ENCODE results near the gene ZDHHC11B.
"Not testable (repeated sequence)": the region's sequence is repeated elsewhere in the genome, so short reads cannot be mapped to it uniquely, and the experiment has no call there.

The ZDHHC11B gene

GRCh38 chr5:684751-685216 is 99.7 kb downstream of the ZDHHC11B start:
- Histone ChIP-seq H3K4me3 (ENCODE audit: low read length in 2 of 2) (no peak overlapping the region), H3K9me3 (replicated peaks in 1 of 2; ENCODE audit: control insufficient read depth in 2 of 2, insufficient read depth in 1 of 2, low read depth in 1 of 2, low read length in 2 of 2) (no peaks in the 10 kb centered on the region), H3K27me3 (ENCODE audit: control insufficient read depth in 3 of 3, insufficient read depth in 3 of 3, low read depth in 1 of 3, low read length in 3 of 3) (no peaks in the 10 kb centered on the region), H2BK12ac (ENCODE audit: low read length) (no peak overlapping the region), H3K27ac (replicated peaks; ENCODE audit: low read length) (no peak overlapping the region), H3K9ac (ENCODE audit: low read depth, low read length, poor library complexity) (no peak overlapping the region), H2BK15ac (ENCODE audit: low read length) (no peak overlapping the region), H4K8ac (ENCODE audit: low read depth, low read length) (no peak overlapping the region), H3K4me1 (ENCODE audit: control insufficient read depth in 2 of 2, insufficient read depth in 1 of 2, low read depth in 1 of 2, low read length in 2 of 2) (no peaks in the 10 kb centered on the region), H2AFZ (ENCODE audit: low read length) (no peak overlapping the region), H3K4ac (ENCODE audit: low read length) (no peak overlapping the region), H3K14ac (ENCODE audit: low read length) (no peak overlapping the region), H4K91ac (ENCODE audit: low read depth, low read length, poor library complexity) (no peak overlapping the region), H2BK120ac (ENCODE audit: low read depth, low read length) (peak overlapping the region; percentile 72), H3K23ac (ENCODE audit: low read depth, low read length, poor library complexity) (peak overlapping the region; percentile 73), H3K36me3 (replicated peaks in 1 of 2; ENCODE audit: control insufficient read depth in 2 of 2, insufficient read depth in 2 of 2, low read length in 2 of 2) (no peaks in the 10 kb centered on the region), H3K18ac (ENCODE audit: low read length) (no peak overlapping the region), H2BK5ac (ENCODE audit: low read length) (peak overlapping the region; percentile 39), H2AK5ac (ENCODE audit: low read depth, low read length) (no peak overlapping the region), H3K4me2 (ENCODE audit: insufficient read depth, low read length, poor library complexity, severe bottlenecking) (no peak overlapping the region), H3K79me1 (ENCODE audit: low read depth, low read length) (no peaks in the 10 kb centered on the region)
- no peak for DNase-seq (ENCODE audit: low spot score)
- no CpG with 5 or more reads among the region's 17 CpGs for WGBS, 2 donors (ENCODE audit: extremely low coverage in 2 of 2, insufficient read length in 2 of 2, insufficient replicate concordance in 1 of 2)

GRCh38 chr5:683551-684481 is 100.7 kb downstream of the ZDHHC11B start:
- Histone ChIP-seq H2AK5ac (ENCODE audit: low read depth, low read length) (peak overlapping the region; percentile 46), H2BK120ac (ENCODE audit: low read depth, low read length) (no peak overlapping the region), H4K8ac (ENCODE audit: low read depth, low read length) (no peak overlapping the region), H3K4me2 (ENCODE audit: insufficient read depth, low read length, poor library complexity, severe bottlenecking) (no peak overlapping the region), H3K23ac (ENCODE audit: low read depth, low read length, poor library complexity) (no peak overlapping the region), H3K27ac (replicated peaks; ENCODE audit: low read length) (no peak overlapping the region), H3K4me1 (ENCODE audit: control insufficient read depth in 2 of 2, insufficient read depth in 1 of 2, low read depth in 1 of 2, low read length in 2 of 2) (peaks cover 0 to 1% of the 10 kb centered on the region in 2 donors), H3K4ac (ENCODE audit: low read length) (no peak overlapping the region), H2BK15ac (ENCODE audit: low read length) (no peak overlapping the region), H3K4me3 (ENCODE audit: low read length in 2 of 2) (no peak overlapping the region), H4K91ac (ENCODE audit: low read depth, low read length, poor library complexity) (no peak overlapping the region), H3K14ac (ENCODE audit: low read length) (no peak overlapping the region), H3K18ac (ENCODE audit: low read length) (peak overlapping the region; percentile 71), H3K79me1 (ENCODE audit: low read depth, low read length) (no peaks in the 10 kb centered on the region), H3K9me3 (replicated peaks in 1 of 2; ENCODE audit: control insufficient read depth in 2 of 2, insufficient read depth in 1 of 2, low read depth in 1 of 2, low read length in 2 of 2) (no peaks in the 10 kb centered on the region), H3K36me3 (replicated peaks in 1 of 2; ENCODE audit: control insufficient read depth in 2 of 2, insufficient read depth in 2 of 2, low read length in 2 of 2) (no peaks in the 10 kb centered on the region), H2AFZ (ENCODE audit: low read length) (no peak overlapping the region), H2BK12ac (ENCODE audit: low read length) (no peak overlapping the region), H2BK5ac (ENCODE audit: low read length) (no peak overlapping the region), H3K27me3 (ENCODE audit: control insufficient read depth in 3 of 3, insufficient read depth in 3 of 3, low read depth in 1 of 3, low read length in 3 of 3) (no peaks in the 10 kb centered on the region), H3K9ac (ENCODE audit: low read depth, low read length, poor library complexity) (no peak overlapping the region)
- DNase-seq (ENCODE audit: low spot score), result no peak
- WGBS, 2 donors (ENCODE audit: extremely low coverage in 2 of 2, insufficient read length in 2 of 2, insufficient replicate concordance in 1 of 2), result no CpG with 5 or more reads among the region's 30 CpGs

GRCh38 chr5:682651-683358 is 101.7 kb downstream of the ZDHHC11B start:
- not testable (repeated sequence) for H3K9ac ChIP-seq (ENCODE audit: low read depth, low read length, poor library complexity); H2BK120ac ChIP-seq (ENCODE audit: low read depth, low read length); H3K4me2 ChIP-seq (ENCODE audit: insufficient read depth, low read length, poor library complexity, severe bottlenecking); H3K27me3 ChIP-seq (ENCODE audit: control insufficient read depth in 3 of 3, insufficient read depth in 3 of 3, low read depth in 1 of 3, low read length in 3 of 3); H3K4me3 ChIP-seq (ENCODE audit: low read length in 2 of 2); H3K18ac ChIP-seq (ENCODE audit: low read length); H4K91ac ChIP-seq (ENCODE audit: low read depth, low read length, poor library complexity); H2BK15ac ChIP-seq (ENCODE audit: low read length); H3K9me3 ChIP-seq (replicated peaks in 1 of 2; ENCODE audit: control insufficient read depth in 2 of 2, insufficient read depth in 1 of 2, low read depth in 1 of 2, low read length in 2 of 2); H3K79me1 ChIP-seq (ENCODE audit: low read depth, low read length); DNase-seq (ENCODE audit: low spot score); H3K4me1 ChIP-seq (ENCODE audit: control insufficient read depth in 2 of 2, insufficient read depth in 1 of 2, low read depth in 1 of 2, low read length in 2 of 2); H2AFZ ChIP-seq (ENCODE audit: low read length); H4K8ac ChIP-seq (ENCODE audit: low read depth, low read length); H2BK12ac ChIP-seq (ENCODE audit: low read length); H3K36me3 ChIP-seq (replicated peaks in 1 of 2; ENCODE audit: control insufficient read depth in 2 of 2, insufficient read depth in 2 of 2, low read length in 2 of 2); H3K27ac ChIP-seq (replicated peaks; ENCODE audit: low read length); H2AK5ac ChIP-seq (ENCODE audit: low read depth, low read length); H3K14ac ChIP-seq (ENCODE audit: low read length); H3K4ac ChIP-seq (ENCODE audit: low read length); H2BK5ac ChIP-seq (ENCODE audit: low read length)
- peak overlapping the region; percentile 65 for H3K23ac ChIP-seq (ENCODE audit: low read depth, low read length, poor library complexity)
- no CpG with 5 or more reads among the region's 17 CpGs for WGBS, 2 donors (ENCODE audit: extremely low coverage in 2 of 2, insufficient read length in 2 of 2, insufficient replicate concordance in 1 of 2)

GRCh38 chr5:682216-682615 is 102.3 kb downstream of the ZDHHC11B start:
- H3K9ac ChIP-seq (ENCODE audit: low read depth, low read length, poor library complexity); H3K27me3 ChIP-seq (ENCODE audit: control insufficient read depth in 3 of 3, insufficient read depth in 3 of 3, low read depth in 1 of 3, low read length in 3 of 3); H2BK15ac ChIP-seq (ENCODE audit: low read length); DNase-seq (ENCODE audit: low spot score); H4K8ac ChIP-seq (ENCODE audit: low read depth, low read length); H3K23ac ChIP-seq (ENCODE audit: low read depth, low read length, poor library complexity); H2AFZ ChIP-seq (ENCODE audit: low read length); H3K4me1 ChIP-seq (ENCODE audit: control insufficient read depth in 2 of 2, insufficient read depth in 1 of 2, low read depth in 1 of 2, low read length in 2 of 2); H3K79me1 ChIP-seq (ENCODE audit: low read depth, low read length); H3K36me3 ChIP-seq (replicated peaks in 1 of 2; ENCODE audit: control insufficient read depth in 2 of 2, insufficient read depth in 2 of 2, low read length in 2 of 2); H4K91ac ChIP-seq (ENCODE audit: low read depth, low read length, poor library complexity); H3K9me3 ChIP-seq (replicated peaks in 1 of 2; ENCODE audit: control insufficient read depth in 2 of 2, insufficient read depth in 1 of 2, low read depth in 1 of 2, low read length in 2 of 2); H3K18ac ChIP-seq (ENCODE audit: low read length); H2BK120ac ChIP-seq (ENCODE audit: low read depth, low read length); H3K27ac ChIP-seq (replicated peaks; ENCODE audit: low read length); H3K4ac ChIP-seq (ENCODE audit: low read length); H3K4me2 ChIP-seq (ENCODE audit: insufficient read depth, low read length, poor library complexity, severe bottlenecking); H3K14ac ChIP-seq (ENCODE audit: low read length); H2AK5ac ChIP-seq (ENCODE audit: low read depth, low read length); H3K4me3 ChIP-seq (ENCODE audit: low read length in 2 of 2); H2BK12ac ChIP-seq (ENCODE audit: low read length); H2BK5ac ChIP-seq (ENCODE audit: low read length): not testable (repeated sequence)
- no CpG with 5 or more reads among the region's 3 CpGs for WGBS, 2 donors (ENCODE audit: extremely low coverage in 2 of 2, insufficient read length in 2 of 2, insufficient replicate concordance in 1 of 2)
